Uterus (tissue), 4 donors: ENCODE measurements around the gene SERPINE1. TPM values are rescaled to one million over a fixed set of nuclear protein-coding genes. Genes with fewer than 3 reads are reported as not detected.

Source experiments
- DNase-seq, 2 donors: peaks; one replicate each; pipeline ENCODE4 v3.0.0-alpha.2; 2019 to 2020
- H3K27ac ChIP-seq, 2 donors: fragments of 200-600 bp; sonication (generic); 1 replicate in 1 of 2; 2 replicates in 1 of 2; pipeline ENCODE4 v1.5.1; 2016 to 2018
- H3K27me3 ChIP-seq, 2 donors: fragments of 200-600 bp; sonication (generic); one replicate each; pipeline ENCODE4 v1.5.1; 2018 to 2019; ENCODE audit warnings: control low read depth in 1 of 2
- H3K36me3 ChIP-seq, 2 donors: fragments of 200-600 bp; sonication (generic); one replicate each; pipeline ENCODE4 v1.5.1; 2019; ENCODE audit warnings: control low read depth in 1 of 2
- H3K4me1 ChIP-seq, 2 donors: fragments of 200-600 bp; sonication (generic); one replicate each; pipeline ENCODE4 v1.5.1; 2018 to 2019; ENCODE audit warnings: control low read depth in 1 of 2
- H3K4me3 ChIP-seq, 2 donors: fragments of 200-600 bp; sonication (generic); 1 replicate in 1 of 2; 2 replicates in 1 of 2; pipeline ENCODE4 v1.5.1; 2018 to 2019; ENCODE audit warnings: mild to moderate bottlenecking in 1 of 2
- H3K9me3 ChIP-seq, 2 donors: fragments of 200-600 bp; sonication (generic); one replicate each; pipeline ENCODE4 v1.5.1; 2019; ENCODE audit warnings: control low read depth in 1 of 2
- POLR2A ChIP-seq, 2 donors: fragments of 450-650 bp; IDR thresholded peaks; one replicate each; pipeline ENCODE4 v1.6.1; 2016; ENCODE audit warnings: antibody characterized with exemption in 2 of 2, mild to moderate bottlenecking in 1 of 2, moderate library complexity in 1 of 2
- intact Hi-C: fragments of 100-400 bp; cut with DNase I; formaldehyde crosslinking; loops from one replicate; pipeline ENCODE4 v1.15.1; 2023; ENCODE audit warnings: low total_unique reads
- total RNA-seq, 4 donors: library from RNA; depleted of rRNA in 3 of 4; stranded (reverse); fragments of >200 nt in 3 of 4; gene quantifications; one replicate each; pipeline versions ENCODE4 v1.1.0 to v1.2.4, GENCODE V29; 2014 to 2023
- TF ChIP-seq, protein P1 (sequence below), 4 experiments: fragments of 200-600 bp in 2 of 4; fragments of 450-650 bp in 2 of 4; sonication (generic) in 2 of 4; IDR thresholded peaks; one replicate each; pipeline ENCODE4 v1.5.1; 2016 to 2019; ENCODE audit warnings: antibody characterized with exemption in 4 of 4, mild to moderate bottlenecking in 2 of 4, moderate library complexity in 1 of 4
- donor health status: DM: yes; HTN: yes; CAD: no.

SERPINE1 gene
- total RNA-seq, 4 donors from 2014 or later = 0.51 to 10.6 (median 5.5) TPM

DNA sequence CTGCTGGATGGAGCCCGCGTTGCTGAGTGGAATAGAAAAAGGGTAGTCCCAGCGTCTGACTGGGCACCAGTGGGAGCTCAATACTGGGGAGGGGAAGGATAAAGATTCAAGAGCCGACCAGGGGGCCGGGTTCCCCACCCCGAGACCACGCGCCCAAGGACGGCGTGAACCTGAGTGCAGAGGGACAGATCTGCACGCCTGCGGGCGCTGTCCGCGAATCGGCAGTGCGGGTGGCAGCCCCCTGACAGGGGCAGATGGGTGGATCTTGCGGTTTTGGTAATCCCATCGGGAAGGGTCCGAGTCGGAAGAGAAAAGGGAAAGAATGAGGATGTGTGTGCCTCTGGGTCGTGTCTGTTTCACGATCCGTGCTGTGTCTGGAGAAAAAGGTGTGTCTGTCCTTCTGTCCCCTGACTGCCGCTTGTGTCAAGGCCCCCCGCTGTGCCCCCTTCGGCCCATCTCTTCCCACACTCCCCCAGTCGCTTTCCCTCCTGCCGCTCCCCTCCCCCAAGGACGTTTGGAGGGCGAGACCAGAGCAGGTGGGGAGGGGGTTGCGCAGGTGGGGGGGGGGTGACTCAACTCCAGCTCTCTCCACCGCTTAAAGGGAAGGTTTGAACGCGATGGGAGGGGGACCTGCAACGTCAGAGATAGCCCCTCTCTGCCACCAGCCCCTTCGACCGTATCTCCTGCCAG is 39.2 kb downstream of the SERPINE1 start:
- Histone ChIP-seq H3K4me3 (no peak overlapping the region), H3K4me1 (peaks cover 6 to 23% of the 10 kb centered on the region in 2 donors), H3K36me3 (no peaks in the 10 kb centered on the region), H3K27ac (no peak overlapping the region), H3K27me3 (peaks cover 39 to 55% of the 10 kb centered on the region in 2 donors), H3K9me3 (no peaks in the 10 kb centered on the region)
- intact Hi-C loops = no loop called here
- no peak for DNase-seq
- TF ChIP-seq POLR2A (IDR thresholded peaks at IDR 0.05) = no peak

DNA sequence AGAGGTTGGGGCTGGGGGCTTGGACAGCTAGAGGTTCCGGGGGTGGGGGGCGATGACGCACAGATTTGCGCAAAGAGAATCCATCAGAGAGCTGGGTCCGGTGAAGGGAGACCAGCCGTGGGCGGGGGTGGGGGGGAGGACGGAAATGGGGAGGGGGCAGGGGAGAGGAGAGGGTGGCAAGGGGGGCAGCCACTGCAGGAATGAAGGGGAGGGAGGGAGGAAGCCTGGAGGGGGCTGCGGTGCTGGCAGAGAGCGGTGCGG is 39.7 kb downstream of the SERPINE1 start:
- no peaks in the 10 kb centered on the region for H3K9me3 ChIP-seq
- peaks cover 39 to 59% of the 10 kb centered on the region in 2 donors for H3K27me3 ChIP-seq
- no peaks in the 10 kb centered on the region for H3K36me3 ChIP-seq
- H3K4me3 ChIP-seq = no peak overlapping the region
- no peak for TF ChIP-seq POLR2A (IDR thresholded peaks at IDR 0.05)
- TF ChIP-seq, protein P1, sequence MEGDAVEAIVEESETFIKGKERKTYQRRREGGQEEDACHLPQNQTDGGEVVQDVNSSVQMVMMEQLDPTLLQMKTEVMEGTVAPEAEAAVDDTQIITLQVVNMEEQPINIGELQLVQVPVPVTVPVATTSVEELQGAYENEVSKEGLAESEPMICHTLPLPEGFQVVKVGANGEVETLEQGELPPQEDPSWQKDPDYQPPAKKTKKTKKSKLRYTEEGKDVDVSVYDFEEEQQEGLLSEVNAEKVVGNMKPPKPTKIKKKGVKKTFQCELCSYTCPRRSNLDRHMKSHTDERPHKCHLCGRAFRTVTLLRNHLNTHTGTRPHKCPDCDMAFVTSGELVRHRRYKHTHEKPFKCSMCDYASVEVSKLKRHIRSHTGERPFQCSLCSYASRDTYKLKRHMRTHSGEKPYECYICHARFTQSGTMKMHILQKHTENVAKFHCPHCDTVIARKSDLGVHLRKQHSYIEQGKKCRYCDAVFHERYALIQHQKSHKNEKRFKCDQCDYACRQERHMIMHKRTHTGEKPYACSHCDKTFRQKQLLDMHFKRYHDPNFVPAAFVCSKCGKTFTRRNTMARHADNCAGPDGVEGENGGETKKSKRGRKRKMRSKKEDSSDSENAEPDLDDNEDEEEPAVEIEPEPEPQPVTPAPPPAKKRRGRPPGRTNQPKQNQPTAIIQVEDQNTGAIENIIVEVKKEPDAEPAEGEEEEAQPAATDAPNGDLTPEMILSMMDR (IDR thresholded peaks at IDR 0.05) = no peak
- intact Hi-C loops = no loop called here
- H3K27ac ChIP-seq = no peak overlapping the region
- peaks cover 6 to 23% of the 10 kb centered on the region in 2 donors for H3K4me1 ChIP-seq
- no peak for DNase-seq

DNA sequence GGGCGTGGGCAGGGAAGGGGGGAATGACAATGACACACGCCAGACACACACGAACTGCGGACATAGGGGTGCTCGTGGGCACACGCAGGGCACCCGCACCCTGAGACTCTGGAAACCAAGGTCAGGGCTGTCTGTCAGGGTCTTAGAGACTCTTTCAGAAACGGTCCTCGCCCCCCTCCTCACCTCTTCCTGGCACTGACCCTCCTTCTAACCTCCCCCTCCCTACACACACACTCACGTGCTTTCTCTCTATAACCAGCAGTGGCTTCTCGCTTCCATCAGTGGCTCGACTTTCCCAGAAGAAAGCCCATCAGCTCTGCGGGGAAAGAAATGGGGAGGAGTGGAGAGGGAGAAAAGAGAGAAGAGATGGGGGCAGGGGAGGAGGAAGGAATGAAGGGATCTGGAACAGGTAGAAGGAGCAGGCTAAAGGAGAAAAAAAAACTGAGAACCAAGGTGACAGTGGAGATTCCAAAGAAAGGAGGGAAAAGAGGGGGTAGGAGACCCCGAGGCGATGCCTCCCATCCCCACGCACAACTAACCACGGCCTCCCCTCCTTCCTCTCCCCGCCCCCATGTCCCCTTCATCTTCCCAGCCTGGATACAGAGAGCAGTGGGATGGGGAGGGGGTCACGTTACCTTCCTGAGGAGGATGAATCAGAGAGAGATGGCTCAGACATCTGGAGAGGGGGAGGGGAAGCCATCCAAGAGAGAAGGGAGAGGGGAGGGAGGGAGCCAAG is 40.2 kb downstream of the SERPINE1 start:
- TF ChIP-seq POLR2A (IDR thresholded peaks at IDR 0.05) = no peak
- TF ChIP-seq, protein P1 (IDR thresholded peaks at IDR 0.05) = no peak
- Histone ChIP-seq H3K4me3 (no peak overlapping the region), H3K4me1 (peaks cover 6 to 23% of the 10 kb centered on the region in 2 donors), H3K27me3 (peaks cover 44 to 64% of the 10 kb centered on the region in 2 donors), H3K36me3 (no peaks in the 10 kb centered on the region), H3K27ac (no peak overlapping the region), H3K9me3 (no peaks in the 10 kb centered on the region)
- no peak for DNase-seq
- intact Hi-C loops = no loop called here

DNA sequence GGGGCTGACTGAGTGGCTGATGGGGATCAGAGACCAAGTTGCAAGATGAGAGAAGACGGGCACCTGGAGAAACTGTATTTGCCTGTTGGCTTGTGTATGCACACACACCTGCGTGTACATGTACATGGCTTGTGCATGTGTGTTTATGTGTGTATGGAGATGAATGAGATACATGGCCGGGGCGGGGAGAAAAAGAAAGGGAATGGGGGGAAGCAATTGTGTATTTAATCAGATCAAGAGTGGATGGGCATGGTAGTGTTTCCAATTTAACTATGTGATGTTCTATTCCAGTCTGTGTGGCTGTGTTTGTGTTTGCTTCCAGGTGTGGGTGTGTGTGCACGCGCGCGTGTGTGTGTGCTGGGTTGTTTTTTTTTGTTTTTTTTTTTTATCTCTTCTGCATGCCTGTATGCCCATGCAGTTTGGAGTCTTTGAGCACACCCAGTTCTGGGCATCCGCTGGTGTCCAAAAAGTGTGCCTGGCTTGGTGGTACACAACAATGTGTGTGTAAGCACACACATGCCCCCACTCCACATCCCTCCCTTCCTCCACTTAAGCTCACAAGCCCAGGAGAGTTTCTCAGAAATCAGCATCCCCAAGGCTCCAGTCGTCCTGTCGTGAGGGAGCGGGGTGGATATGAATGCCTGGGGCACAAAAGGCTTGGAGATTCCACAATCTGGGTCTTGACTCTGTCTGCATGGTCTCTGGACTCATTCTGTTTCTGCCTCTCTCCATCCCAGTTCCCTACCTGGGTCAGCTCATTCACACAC is 40.9 kb downstream of the SERPINE1 start:
- peaks cover 50 to 68% of the 10 kb centered on the region in 2 donors for H3K27me3 ChIP-seq
- intact Hi-C loops = no loop called here
- TF ChIP-seq POLR2A (IDR thresholded peaks at IDR 0.05) = no peak
- TF ChIP-seq, protein P1 (IDR thresholded peaks at IDR 0.05) = no peak
- no peaks in the 10 kb centered on the region for H3K36me3 ChIP-seq
- no peak overlapping the region for H3K27ac ChIP-seq
- H3K4me1 ChIP-seq = peaks cover 6 to 26% of the 10 kb centered on the region in 2 donors
- no peaks in the 10 kb centered on the region for H3K9me3 ChIP-seq
- DNase-seq = no peak
- H3K4me3 ChIP-seq = no peak overlapping the region

DNA sequence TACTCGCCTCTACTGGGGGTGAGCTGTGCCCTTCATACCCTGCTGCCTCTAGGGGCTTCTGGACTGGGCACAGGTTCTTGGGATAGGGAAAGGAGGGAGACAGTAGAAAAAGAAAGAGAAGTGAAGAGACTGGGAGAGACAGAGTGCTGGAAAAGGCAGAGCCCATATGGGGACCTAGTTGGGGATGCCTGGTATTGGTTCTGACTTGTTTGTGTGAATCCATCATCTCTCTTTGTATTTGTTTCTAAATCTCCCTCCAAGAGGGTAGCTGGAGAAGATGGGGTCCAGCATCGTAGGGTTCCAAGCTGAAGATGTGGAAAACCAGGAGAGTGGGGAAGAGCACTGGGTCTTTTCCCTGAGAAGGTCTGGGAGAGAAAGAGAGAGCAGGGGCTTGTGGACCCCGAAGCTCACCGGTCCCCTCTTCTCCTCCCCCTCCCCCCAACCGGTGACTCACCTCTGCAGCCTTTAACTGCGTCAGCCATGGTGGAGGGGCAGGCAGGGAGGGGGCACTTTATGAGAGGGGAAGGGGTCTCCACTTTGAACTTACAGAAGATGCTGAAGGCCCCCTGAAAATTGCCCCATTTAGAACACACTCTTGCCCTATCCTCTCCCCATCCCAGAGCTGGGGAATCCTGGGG is 41.6 kb downstream of the SERPINE1 start:
- intact Hi-C loops = no loop called here
- H3K4me1 ChIP-seq = peaks cover 6 to 24% of the 10 kb centered on the region in 2 donors
- H3K27me3 ChIP-seq = peaks cover 55 to 75% of the 10 kb centered on the region in 2 donors
- DNase-seq = no peak
- H3K27ac ChIP-seq = no peak overlapping the region
- TF ChIP-seq, protein P1 (IDR thresholded peaks at IDR 0.05) = no peak
- TF ChIP-seq POLR2A (IDR thresholded peaks at IDR 0.05) = no peak
- H3K4me3 ChIP-seq = no peak overlapping the region
- no peaks in the 10 kb centered on the region for H3K36me3 ChIP-seq
- no peaks in the 10 kb centered on the region for H3K9me3 ChIP-seq
